MCF 10A (cell line): ENCODE data around the gene TLE3. TPM values are rescaled to one million over a fixed set of nuclear protein-coding genes. Genes with fewer than 3 reads are reported as not detected.

Source experiments
- BruUV-seq: library from RNA; stranded (reverse); fragments of 400-500 nt; replicated peaks from 2 replicates; lab custom pipeline; 2021; lab: Mats Ljungman, UMichigan
- CTCF ChIA-PET: fragments of 300-600 bp; sonication (Branson Sonifier 250); formaldehyde crosslinking; extraction: SDS; loops from one replicate; lab custom pipeline; 2021; ENCODE audit warnings: antibody characterized with exemption, inconsistent platforms; lab: Yijun Ruan, JAX
- POLR2A ChIA-PET: fragments of 300-600, 350-650 bp; sonication (Branson Sonifier 250); formaldehyde crosslinking; extraction: SDS; loops from one replicate; lab custom pipeline; 2020; ENCODE audit warnings: antibody characterized with exemption, inconsistent platforms; lab: Yijun Ruan, JAX
- DNase-seq: peaks from one replicate; pipeline ENCODE4 v3.0.0-alpha.2; 2018; ENCODE audit not compliant: unreplicated experiment
- H3K27ac Mint-ChIP-seq: one replicate; pipeline ENCODE4 v1.8.0; 2022; ENCODE audit warnings: mild to moderate bottlenecking, low read depth, mixed read lengths; ENCODE audit not compliant: unreplicated experiment
- H3K27me3 Mint-ChIP-seq: one replicate; pipeline ENCODE4 v1.8.0; 2022; ENCODE audit warnings: mixed read lengths; ENCODE audit not compliant: insufficient read depth, unreplicated experiment
- H3K36me3 Mint-ChIP-seq: one replicate; pipeline ENCODE4 v1.8.0; 2022; ENCODE audit warnings: mild to moderate bottlenecking, moderate library complexity, mixed read lengths; ENCODE audit not compliant: insufficient read depth, unreplicated experiment
- H3K4me1 Mint-ChIP-seq: one replicate; pipeline ENCODE4 v1.8.0; 2022; ENCODE audit warnings: mixed read lengths; ENCODE audit not compliant: insufficient read depth, unreplicated experiment
- H3K4me3 Mint-ChIP-seq: one replicate; pipeline ENCODE4 v1.8.0; 2022; ENCODE audit warnings: mild to moderate bottlenecking, moderate library complexity, mixed read lengths; ENCODE audit not compliant: unreplicated experiment
- H3K9me3 Mint-ChIP-seq: one replicate; pipeline ENCODE4 v1.8.0; 2022; ENCODE audit warnings: mixed read lengths; ENCODE audit not compliant: unreplicated experiment
- CTCF ChIP-seq: fragments of 200-600 bp; IDR thresholded peaks from one replicate; pipeline ENCODE4 v1.8.0; 2022; ENCODE audit warnings: antibody characterized with exemption, mild to moderate bottlenecking; ENCODE audit not compliant: unreplicated experiment
- intact Hi-C: fragments of 100-400 bp; cut with micrococcal nuclease; formaldehyde crosslinking; loops from 2 replicates; pipeline ENCODE4 v1.14.1; 2022
- total RNA-seq: library from RNA; stranded (reverse); gene quantifications from 2 replicates; pipeline ENCODE4 v1.2.3, GENCODE V29; 2022

The TLE3 gene
- total RNA-seq, 1 experiment from 2014 or later, result 23.2 TPM

DNA sequence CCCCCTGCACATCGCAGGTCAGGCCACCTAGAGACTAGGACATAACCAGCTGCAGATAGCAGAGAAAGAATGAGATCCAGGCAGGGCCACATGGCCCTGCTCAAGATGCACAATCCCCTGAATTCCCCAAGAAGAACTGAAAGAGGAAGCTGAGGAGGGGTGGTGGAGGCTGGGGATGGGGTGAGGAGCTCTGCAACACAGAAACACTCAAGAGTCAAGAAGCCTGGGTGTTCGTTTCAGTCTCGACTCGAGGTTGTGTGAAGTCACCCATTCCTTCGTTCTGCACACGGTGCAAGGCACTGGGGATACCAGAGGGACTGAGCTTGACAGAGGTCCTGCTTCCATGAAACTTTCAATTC, 62.0 kb downstream of the TLE3 start:
- ChIA-PET POLR2A (interaction anchor here (1.7 kb wide), 1 partner anchor 12 kb away, joined by 10 read pairs; no protein-coding TSS in a partner anchor), CTCF (interaction anchor here (0.7 to 1.0 kb wide), 4 partner anchors 33 to 504 kb away, joined by 3 to 4 read pairs (median 3); partner anchors contain the start of gene TLE3)
- Mint-ChIP-seq H3K4me3 (no peak overlapping the region), H3K27ac (no peak overlapping the region), H3K4me1 (peaks cover 4% of the 10 kb centered on the region), H3K27me3 (peaks cover 50% of the 10 kb centered on the region), H3K36me3 (no peaks in the 10 kb centered on the region), H3K9me3 (no peaks in the 10 kb centered on the region)
- DNase-seq, result no peak
- BruUV-seq, result no TSS peak
- TF ChIP-seq CTCF, result no peak
- intact Hi-C loops, result no loop called here

- Mint-ChIP-seq H3K9me3 (no peaks in the 10 kb centered on the region), H3K27ac (no peak overlapping the region), H3K4me3 (no peak overlapping the region), H3K36me3 (no peaks in the 10 kb centered on the region), H3K27me3 (peaks cover 45% of the 10 kb centered on the region), H3K4me1 (peaks cover 4% of the 10 kb centered on the region)
- BruUV-seq, result no TSS peak
- ChIA-PET CTCF (interaction anchor here (0.6 to 1.2 kb wide), 3 partner anchors 10 to 258 kb away, joined by 3 to 5 read pairs (median 3); no protein-coding TSS in a partner anchor), POLR2A (interaction anchor here (1.7 kb wide), 1 partner anchor 12 kb away, joined by 10 read pairs; no protein-coding TSS in a partner anchor)
- intact Hi-C loops, result no loop called here
- no peak for TF ChIP-seq CTCF
- no peak for DNase-seq
These were observed 62.5 kb downstream of the TLE3 start for GRCh38 chr15:70035051-70035718.

- TF ChIP-seq CTCF, result no peak
- peaks cover 40% of the 10 kb centered on the region for H3K27me3 Mint-ChIP-seq
- ChIA-PET CTCF (interaction anchor here (0.6 to 1.2 kb wide), 2 partner anchors 10 to 455 kb away, joined by 5 to 6 read pairs; no protein-coding TSS in a partner anchor), POLR2A (no interaction called here)
- H3K27ac Mint-ChIP-seq, result no peak overlapping the region
- H3K4me3 Mint-ChIP-seq, result no peak overlapping the region
- DNase-seq, result no peak
- intact Hi-C loops, result no loop called here
- no peaks in the 10 kb centered on the region for H3K36me3 Mint-ChIP-seq
- no TSS peak for BruUV-seq
- H3K9me3 Mint-ChIP-seq, result no peaks in the 10 kb centered on the region
- peaks cover 4% of the 10 kb centered on the region for H3K4me1 Mint-ChIP-seq
These were observed 63.1 kb downstream of the TLE3 start for GRCh38 chr15:70034596-70034995.

DNA sequence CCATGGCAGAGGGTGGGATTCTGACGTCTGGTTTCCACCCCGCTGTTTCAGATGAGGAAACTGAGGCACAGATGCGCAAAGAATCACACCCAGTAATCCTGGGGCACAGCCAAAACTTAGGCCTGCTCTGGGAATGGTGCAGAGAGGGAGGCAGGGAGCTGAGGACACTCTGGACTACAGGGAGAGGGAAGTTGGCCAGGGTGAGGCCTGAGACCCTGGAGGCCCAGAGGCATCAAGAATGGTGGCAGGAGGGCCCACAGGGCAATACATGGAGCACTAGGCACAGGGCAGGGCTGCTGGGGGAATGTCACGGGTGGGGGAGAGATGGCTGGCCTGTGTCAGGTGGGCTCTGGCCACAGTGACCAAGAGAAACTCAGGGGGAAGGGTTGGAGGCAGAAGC, 63.6 kb downstream of the TLE3 start:
- TF ChIP-seq CTCF, result no peak
- ChIA-PET CTCF (interaction anchor here (0.6 to 1.2 kb wide), 2 partner anchors 11 to 455 kb away, joined by 5 to 6 read pairs; no protein-coding TSS in a partner anchor), POLR2A (no interaction called here)
- no peak for DNase-seq
- no peaks in the 10 kb centered on the region for H3K9me3 Mint-ChIP-seq
- H3K27ac Mint-ChIP-seq, result no peak overlapping the region
- H3K4me3 Mint-ChIP-seq, result no peak overlapping the region
- peaks cover 4% of the 10 kb centered on the region for H3K4me1 Mint-ChIP-seq
- intact Hi-C loops, result no loop called here
- no TSS peak for BruUV-seq
- peaks cover 37% of the 10 kb centered on the region for H3K27me3 Mint-ChIP-seq
- H3K36me3 Mint-ChIP-seq, result no peaks in the 10 kb centered on the region
